Naive thymus-derived CD4-positive, alpha-beta T cell (primary cell): ENCODE measurements around the gene SLC39A11. TPM values are rescaled to one million over a fixed set of nuclear protein-coding genes. Genes with fewer than 3 reads are reported as not detected.

Experiments
- ATAC-seq: fragments of 150-1000 bp; cut with Tn5 transposase; 2 replicates; pipeline ENCODE4 v1.10.0; 2021; ENCODE audit warnings: mild to moderate bottlenecking, moderate library complexity
- CTCF ChIA-PET: fragments of 350-600 bp; sonication (Branson Sonifier 250); formaldehyde crosslinking; loops from one replicate; lab custom pipeline; 2021; ENCODE audit warnings: antibody characterized with exemption; lab: Charles Lee
- POLR2A ChIA-PET: fragments of 350-600 bp; sonication (Branson Sonifier 250); formaldehyde crosslinking; loops from one replicate; lab custom pipeline; 2021; ENCODE audit warnings: antibody characterized with exemption, inconsistent platforms; lab: Charles Lee
- DNase-seq, 9 donors: peaks; one replicate each; pipeline versions ENCODE4 v3.0.0 to v3.0.0-alpha.2; 2020 to 2022; ENCODE audit warnings: mixed read lengths in 1 of 9
- H3K27ac ChIP-seq: one replicate; pipeline ENCODE4 v1.7.0; 2013; ENCODE audit warnings: mild to moderate bottlenecking, low read depth, low read length, moderate library complexity
- H3K27me3 ChIP-seq, 2 donors: one replicate each; pipeline ENCODE4 v1.7.0; 2013; ENCODE audit warnings: low read length in 2 of 2, mild to moderate bottlenecking in 2 of 2, moderate library complexity in 2 of 2; ENCODE audit not compliant: control insufficient read depth in 2 of 2, insufficient read depth in 2 of 2
- H3K36me3 ChIP-seq, 3 experiments: 1 replicate in 2 of 3; 2 replicates in 1 of 3; pipeline ENCODE4 v1.7.0; 2013; ENCODE audit warnings: low read length in 3 of 3, mild to moderate bottlenecking in 3 of 3, moderate library complexity in 1 of 3; ENCODE audit not compliant: insufficient read depth in 3 of 3, control insufficient read depth in 2 of 3
- H3K4me1 ChIP-seq, 2 donors: one replicate each; pipeline ENCODE4 v1.7.0; 2013; ENCODE audit warnings: low read length in 2 of 2, mild to moderate bottlenecking in 2 of 2, moderate library complexity in 1 of 2; ENCODE audit not compliant: control insufficient read depth in 2 of 2, insufficient read depth in 2 of 2
- H3K4me3 ChIP-seq: 2 replicates; pipeline ENCODE4 v1.7.0; 2013; ENCODE audit warnings: mild to moderate bottlenecking, low read length
- H3K9me3 ChIP-seq, 3 experiments: 1 replicate in 2 of 3; 2 replicates in 1 of 3; pipeline ENCODE4 v1.7.0; 2013; ENCODE audit warnings: low read length in 3 of 3; ENCODE audit not compliant: control insufficient read depth in 2 of 3
- H3K27ac Mint-ChIP-seq, 9 donors: one replicate each; pipeline ENCODE4 v1.8.0; 2020 to 2022; ENCODE audit warnings: mixed read lengths in 9 of 9, mild to moderate bottlenecking in 8 of 9, moderate library complexity in 5 of 9, inconsistent platforms in 2 of 9
- H3K27me3 Mint-ChIP-seq, 5 donors: one replicate each; pipeline ENCODE4 v1.8.0; 2021 to 2022; ENCODE audit warnings: mixed read lengths in 5 of 5, mild to moderate bottlenecking in 1 of 5
- H3K36me3 Mint-ChIP-seq, 5 donors: one replicate each; pipeline ENCODE4 v1.8.0; 2020 to 2022; ENCODE audit warnings: mixed read lengths in 5 of 5, mild to moderate bottlenecking in 3 of 5, inconsistent platforms in 1 of 5
- H3K4me1 Mint-ChIP-seq, 7 donors: one replicate each; pipeline ENCODE4 v1.8.0; 2020 to 2022; ENCODE audit warnings: mixed read lengths in 7 of 7, mild to moderate bottlenecking in 3 of 7, inconsistent platforms in 1 of 7
- H3K4me3 Mint-ChIP-seq, 10 donors: one replicate each; pipeline ENCODE4 v1.8.0; 2020 to 2022; ENCODE audit warnings: mild to moderate bottlenecking in 10 of 10, mixed read lengths in 10 of 10, moderate library complexity in 6 of 10, inconsistent platforms in 2 of 10
- H3K9me3 Mint-ChIP-seq, 11 donors: one replicate each; pipeline ENCODE4 v1.8.0; 2020 to 2022; ENCODE audit warnings: mixed read lengths in 11 of 11, mild to moderate bottlenecking in 4 of 11, inconsistent platforms in 1 of 11, moderate library complexity in 1 of 11
- intact Hi-C, 2 donors: fragments of 100-400 bp; cut with micrococcal nuclease; formaldehyde crosslinking; loops; one replicate each; pipeline ENCODE4 v1.15.1; 2023
- polyA plus RNA-seq, 2 donors: library from polyadenylated mRNA; unstranded; fragments of 300-500 nt; fragmentation: Illumina TruSeq; gene quantifications; one replicate each; pipeline ENCODE4 v1.2.3, GENCODE V29; 2021
- total RNA-seq, 6 experiments: library from RNA in 5 of 6; stranded (reverse) in 5 of 6; gene quantifications; 1 replicate in 5 of 6; 2 replicates in 1 of 6; pipeline ENCODE4 v1.2.3 and lab custom pipeline; 2021 to 2026

The SLC39A11 gene
- total and polyA plus RNA-seq, 7 experiments from 2014 or later = 8.5 to 36.7 (median 19.8) TPM

DNA sequence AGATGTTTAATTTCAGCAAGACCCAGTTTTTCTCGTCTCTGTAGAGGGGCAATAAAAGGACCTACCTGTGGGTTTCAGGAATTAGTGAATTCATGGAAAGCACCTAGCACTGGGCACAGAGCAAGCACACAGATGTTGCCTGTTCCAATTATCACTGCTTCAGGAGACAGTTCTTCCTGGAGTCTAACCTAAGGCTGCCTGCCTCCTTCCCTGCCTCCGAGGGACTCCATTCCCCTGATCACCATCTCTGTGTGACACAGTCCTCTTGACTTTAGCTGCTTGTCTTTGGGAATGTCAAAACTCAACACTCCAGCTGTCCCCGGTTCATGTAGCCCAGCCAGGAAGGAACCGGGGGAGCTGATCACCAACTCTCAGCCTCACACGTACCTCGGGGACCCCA, 474.9 kb downstream of the SLC39A11 start:
- H3K4me3 Mint-ChIP-seq = peak overlapping the region; percentile 25 to 92 (median 80)
- no peaks in the 10 kb centered on the region for H3K27me3 ChIP-seq
- no peaks in the 10 kb centered on the region for H3K36me3 ChIP-seq
- ChIA-PET CTCF (interaction anchor here (0.7 kb wide), 1 partner anchor 538 kb away, joined by 3 read pairs; no protein-coding TSS in a partner anchor), POLR2A (no interaction called here)
- no peak for DNase-seq
- no peak for ATAC-seq
- no peak overlapping the region for H3K27ac ChIP-seq
- H3K9me3 ChIP-seq = no peaks in the 10 kb centered on the region
- no peak overlapping the region for H3K4me3 ChIP-seq
- H3K4me1 Mint-ChIP-seq = peaks cover 12 to 25% (median 18%) of the 10 kb centered on the region in 7 donors
- peaks cover 0 to 2% (median 0%) of the 10 kb centered on the region in 5 donors for H3K36me3 Mint-ChIP-seq
- H3K9me3 Mint-ChIP-seq = peaks cover 0 to 4% (median 0%) of the 10 kb centered on the region in 11 donors
- intact Hi-C loops = loop anchor here in 1 of 2 donors (10.0 kb wide), 1 partner anchor 53 kb away; no protein-coding TSS in a partner anchor
- H3K27ac Mint-ChIP-seq = peak overlapping the region in 5 of 9 donors; percentile 5 to 76 (median 67)
- peaks cover 0 to 3% of the 10 kb centered on the region in 2 donors for H3K4me1 ChIP-seq
- H3K27me3 Mint-ChIP-seq = peaks cover 22 to 67% (median 38%) of the 10 kb centered on the region in 5 donors

DNA sequence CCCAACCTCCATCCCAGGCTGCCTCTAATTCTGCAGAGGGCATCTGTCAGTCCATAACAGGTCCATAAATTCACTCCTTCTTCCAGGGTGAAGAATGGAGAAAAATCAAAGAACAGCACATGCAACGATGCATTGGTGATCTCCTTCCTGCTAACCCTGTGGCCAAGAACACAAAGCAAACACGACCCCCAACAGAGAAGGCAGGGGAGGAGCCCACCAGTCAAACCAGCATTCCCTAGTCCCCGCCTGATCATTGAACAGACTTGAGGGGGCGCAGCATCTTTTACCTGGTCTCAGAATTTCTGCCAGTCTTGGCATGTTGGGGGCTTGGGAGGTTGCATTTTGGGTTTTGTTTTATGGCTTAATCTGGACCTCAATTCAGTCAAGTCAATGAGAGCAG, 476.0 kb downstream of the SLC39A11 start:
- H3K4me3 Mint-ChIP-seq = no peak overlapping the region

DNA sequence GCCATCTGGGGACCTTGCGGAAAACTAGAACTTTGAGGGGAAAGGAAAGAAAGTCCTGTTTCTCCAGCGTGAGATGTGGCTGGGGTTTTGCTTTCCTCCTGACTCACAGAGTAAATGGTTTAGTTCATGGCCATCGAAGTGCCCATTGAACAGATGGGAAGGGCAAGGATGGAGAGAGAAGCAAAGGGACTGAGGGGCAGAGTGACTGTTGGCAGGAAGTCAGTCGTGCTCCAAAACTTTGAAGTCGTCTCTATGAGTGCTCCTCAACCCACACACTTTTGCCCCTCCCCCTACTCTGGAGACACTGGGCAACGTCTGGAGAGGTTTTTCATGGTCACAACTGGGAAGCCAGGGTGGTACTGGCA, 476.9 kb downstream of the SLC39A11 start:
- Histone ChIP-seq H3K36me3 (no peaks in the 10 kb centered on the region), H3K4me1 (peaks cover 0 to 3% of the 10 kb centered on the region in 2 donors), H3K27me3 (no peaks in the 10 kb centered on the region), H3K9me3 (no peaks in the 10 kb centered on the region), H3K4me3 (no peak overlapping the region), H3K27ac (no peak overlapping the region)
- peaks cover 18 to 71% (median 36%) of the 10 kb centered on the region in 5 donors for H3K27me3 Mint-ChIP-seq
- peaks cover 0 to 4% (median 0%) of the 10 kb centered on the region in 11 donors for H3K9me3 Mint-ChIP-seq
- ChIA-PET POLR2A (no interaction called here), CTCF (no interaction called here)
- no peak for DNase-seq
- intact Hi-C loops = loop anchor here in 1 of 2 donors (10.0 kb wide), 1 partner anchor 51 kb away; no protein-coding TSS in a partner anchor
- H3K4me1 Mint-ChIP-seq = peaks cover 12 to 25% (median 18%) of the 10 kb centered on the region in 7 donors
- H3K36me3 Mint-ChIP-seq = peaks cover 0 to 2% (median 0%) of the 10 kb centered on the region in 5 donors
- no peak overlapping the region for H3K4me3 Mint-ChIP-seq
- no peak overlapping the region for H3K27ac Mint-ChIP-seq
- ATAC-seq = no peak

More for the DNA sequence above, 476.0 kb downstream of the SLC39A11 start:
- H3K36me3 Mint-ChIP-seq = peaks cover 0 to 2% (median 0%) of the 10 kb centered on the region in 5 donors
- ChIA-PET POLR2A (no interaction called here), CTCF (no interaction called here)
- Histone ChIP-seq H3K9me3 (no peaks in the 10 kb centered on the region), H3K4me1 (peaks cover 0 to 3% of the 10 kb centered on the region in 2 donors), H3K4me3 (no peak overlapping the region), H3K27me3 (no peaks in the 10 kb centered on the region), H3K27ac (no peak overlapping the region), H3K36me3 (no peaks in the 10 kb centered on the region)
- peaks cover 12 to 25% (median 18%) of the 10 kb centered on the region in 7 donors for H3K4me1 Mint-ChIP-seq
- intact Hi-C loops = loop anchor here in 1 of 2 donors (10.0 kb wide), 1 partner anchor 52 kb away; no protein-coding TSS in a partner anchor
- H3K9me3 Mint-ChIP-seq = peaks cover 0 to 4% (median 0%) of the 10 kb centered on the region in 11 donors
- H3K27ac Mint-ChIP-seq = no peak overlapping the region
- DNase-seq (no peak), ATAC-seq (no peak)
- peaks cover 18 to 67% (median 32%) of the 10 kb centered on the region in 5 donors for H3K27me3 Mint-ChIP-seq

DNA sequence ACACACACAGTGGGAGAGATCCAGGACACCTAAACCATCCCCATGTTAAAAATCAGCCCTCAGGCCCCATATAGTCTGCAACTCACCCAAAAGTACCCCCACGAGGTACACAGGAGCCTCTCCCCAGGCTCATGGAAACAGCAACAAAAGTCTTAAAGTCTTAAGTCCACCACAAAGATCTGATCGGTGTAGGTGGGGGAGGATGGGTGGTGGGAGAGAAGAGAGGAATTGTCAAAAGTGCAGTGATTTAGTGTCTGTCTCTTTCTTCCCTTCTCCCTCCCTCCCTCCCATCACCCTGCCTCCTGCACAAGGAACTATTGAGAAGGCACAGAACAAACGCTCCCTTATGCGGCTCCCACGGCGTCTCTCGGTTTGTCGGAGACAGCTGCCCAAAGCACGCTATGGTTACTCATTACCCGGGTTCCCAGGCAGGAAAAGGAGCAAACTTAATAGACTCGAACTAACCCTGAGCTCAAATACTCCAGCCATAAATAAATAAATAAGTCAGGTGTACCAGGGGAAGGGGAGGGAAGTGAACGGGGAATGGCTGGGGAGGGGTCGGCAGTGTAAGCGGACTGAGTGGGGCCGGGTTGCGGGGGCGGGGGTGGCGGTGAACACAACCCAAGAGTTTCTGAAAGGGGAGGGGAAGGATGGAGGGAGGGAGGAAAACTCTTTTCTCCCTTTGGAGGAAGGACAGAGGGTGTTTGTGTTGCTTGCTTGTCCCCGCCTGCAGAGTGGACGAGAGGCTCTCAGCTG, 477.4 kb downstream of the SLC39A11 start:
- ATAC-seq (no peak), DNase-seq (no peak)
- Histone ChIP-seq H3K27me3 (no peaks in the 10 kb centered on the region), H3K4me1 (peaks cover 0 to 3% of the 10 kb centered on the region in 2 donors), H3K36me3 (no peaks in the 10 kb centered on the region), H3K9me3 (no peaks in the 10 kb centered on the region), H3K4me3 (no peak overlapping the region), H3K27ac (no peak overlapping the region)
- Mint-ChIP-seq H3K4me3 (peak overlapping the region in 1 of 10 donors; percentile 14), H3K4me1 (peaks cover 12 to 25% (median 18%) of the 10 kb centered on the region in 7 donors), H3K9me3 (no peaks in the 10 kb centered on the region), H3K27me3 (peaks cover 18 to 67% (median 31%) of the 10 kb centered on the region in 5 donors), H3K36me3 (peaks cover 0 to 2% (median 0%) of the 10 kb centered on the region in 5 donors), H3K27ac (no peak overlapping the region)
- intact Hi-C loops = loop anchor here in 1 of 2 donors (10.0 kb wide), 1 partner anchor 50 kb away; no protein-coding TSS in a partner anchor
- ChIA-PET CTCF (no interaction called here), POLR2A (no interaction called here)

DNA sequence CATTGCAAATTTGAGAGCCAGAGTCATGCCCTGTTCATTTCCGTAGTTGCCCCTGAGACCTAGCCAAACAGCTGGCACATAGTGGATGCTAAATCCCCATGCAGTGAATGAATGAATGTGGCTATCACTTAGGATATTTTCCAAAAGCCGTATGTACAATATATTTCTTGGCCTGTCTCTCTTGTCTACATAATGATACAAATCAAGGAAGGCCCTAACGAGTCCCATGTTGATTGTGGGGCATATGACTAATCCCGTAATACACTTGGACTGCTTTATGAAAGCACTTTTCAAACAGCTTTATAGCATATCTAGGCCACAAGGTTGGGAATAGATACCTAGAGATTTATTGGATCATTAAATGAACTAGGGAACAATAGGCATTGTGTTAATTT, 478.0 kb downstream of the SLC39A11 start:
- ATAC-seq (no peak), DNase-seq (no peak)
- Mint-ChIP-seq H3K4me3 (no peak overlapping the region), H3K4me1 (peaks cover 12 to 24% (median 18%) of the 10 kb centered on the region in 7 donors), H3K9me3 (no peaks in the 10 kb centered on the region), H3K36me3 (peaks cover 0 to 2% (median 0%) of the 10 kb centered on the region in 5 donors), H3K27ac (no peak overlapping the region), H3K27me3 (peaks cover 18 to 64% (median 28%) of the 10 kb centered on the region in 5 donors)
- no peak overlapping the region for H3K27ac ChIP-seq
- H3K4me3 ChIP-seq = no peak overlapping the region
- no peaks in the 10 kb centered on the region for H3K27me3 ChIP-seq
- H3K36me3 ChIP-seq = no peaks in the 10 kb centered on the region
- POLR2A ChIA-PET = no interaction called here
- H3K9me3 ChIP-seq = no peaks in the 10 kb centered on the region
- CTCF ChIA-PET = no interaction called here
- intact Hi-C loops = loop anchor here in 1 of 2 donors (10.0 kb wide), 1 partner anchor 50 kb away; no protein-coding TSS in a partner anchor
- H3K4me1 ChIP-seq = peaks cover 0 to 3% of the 10 kb centered on the region in 2 donors

DNA sequence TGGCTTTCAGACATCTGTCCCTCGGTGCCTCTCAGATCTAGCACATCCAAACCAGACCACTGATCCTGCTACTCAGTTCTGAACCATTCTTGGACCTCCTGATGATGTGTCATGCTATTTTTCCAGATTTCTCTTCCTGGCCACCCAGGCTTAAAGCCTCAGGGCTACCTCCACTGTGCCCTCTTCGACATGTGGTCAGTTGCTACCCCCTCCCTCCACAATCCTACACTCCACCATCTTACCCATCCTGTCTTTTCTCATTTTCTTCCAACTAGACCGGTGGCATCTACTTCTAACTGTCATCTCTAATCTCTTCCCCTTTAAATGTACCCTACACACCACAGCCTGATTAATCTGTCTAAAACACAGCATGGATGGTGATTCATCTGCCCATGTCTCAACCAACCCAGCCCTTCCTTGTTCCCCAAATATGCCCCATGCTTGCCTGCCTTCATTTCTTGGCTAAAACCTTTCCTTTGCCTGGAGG, 478.6 kb downstream of the SLC39A11 start:
- H3K4me1 Mint-ChIP-seq = peaks cover 12 to 24% (median 17%) of the 10 kb centered on the region in 7 donors
- ATAC-seq = no peak
- CTCF ChIA-PET = no interaction called here
- no peak overlapping the region for H3K4me3 ChIP-seq
- H3K27me3 Mint-ChIP-seq = peaks cover 18 to 65% (median 28%) of the 10 kb centered on the region in 5 donors
- no peaks in the 10 kb centered on the region for H3K9me3 ChIP-seq
- no peaks in the 10 kb centered on the region for H3K36me3 ChIP-seq
- intact Hi-C loops = loop anchor here in 1 of 2 donors (10.0 kb wide), 1 partner anchor 49 kb away; no protein-coding TSS in a partner anchor
- no peak for DNase-seq
- no peaks in the 10 kb centered on the region for H3K27me3 ChIP-seq
- peaks cover 0 to 3% of the 10 kb centered on the region in 2 donors for H3K4me1 ChIP-seq
- H3K4me3 Mint-ChIP-seq = no peak overlapping the region
- no peak overlapping the region for H3K27ac Mint-ChIP-seq
- POLR2A ChIA-PET = no interaction called here
- peaks cover 0 to under 1% (median 0%) of the 10 kb centered on the region in 11 donors for H3K9me3 Mint-ChIP-seq
- peaks cover 0 to 2% (median 0%) of the 10 kb centered on the region in 5 donors for H3K36me3 Mint-ChIP-seq
- no peak overlapping the region for H3K27ac ChIP-seq
